Upper lobe of right lung (tissue), 1 donor: Measurements from ENCODE around the gene EFNB2. TPM values are rescaled to one million over a fixed set of nuclear protein-coding genes. Genes with fewer than 3 reads are reported as not detected.

Experiments
- ATAC-seq: fragments of 200-7000 bp; cut with Tn5 transposase; one replicate; pipeline ENCODE4 v1.9.1; 2020; ENCODE audit warnings: mild to moderate bottlenecking, moderate library complexity
- DNase-seq: peaks from one replicate; pipeline ENCODE4 v3.0.0-alpha.2; 2020
- H3K27ac ChIP-seq: fragments of 200-600 bp; one replicate; pipeline ENCODE4 v1.8.0; 2022
- H3K27me3 ChIP-seq: fragments of 200-600 bp; one replicate; pipeline ENCODE4 v1.8.0; 2022; ENCODE audit warnings: mild to moderate bottlenecking
- H3K36me3 ChIP-seq: fragments of 200-600 bp; one replicate; pipeline ENCODE4 v1.8.0; 2022
- H3K4me1 ChIP-seq: fragments of 200-600 bp; one replicate; pipeline ENCODE4 v1.8.0; 2022
- H3K4me3 ChIP-seq: fragments of 200-600 bp; one replicate; pipeline ENCODE4 v1.8.0; 2022; ENCODE audit warnings: mild to moderate bottlenecking
- H3K9me3 ChIP-seq: fragments of 200-600 bp; one replicate; pipeline ENCODE4 v1.8.0; 2022
- intact Hi-C: fragments of 100-400 bp; cut with DNase I; formaldehyde crosslinking; loops from one replicate; pipeline ENCODE4 v1.11.0; 2022
- total RNA-seq: library from RNA; stranded (reverse); fragmentation: NEBNext Ultra II Directional; extraction: Animal tissue kit (Norgen Biotek cat#: 25700); gene quantifications from one replicate; pipeline ENCODE4 v1.2.1, GENCODE V29; 2021
- TF ChIP-seq, protein P1 (sequence below): fragments of 200-600 bp; IDR thresholded peaks from one replicate; pipeline ENCODE4 v1.8.0; 2022; ENCODE audit warnings: antibody characterized with exemption
- donor health status: DM: no; HTN: yes; CAD: no; lungs with severe emphysema.

The EFNB2 gene
- total RNA-seq, 1 donor from 2014 or later: 55.1 TPM

DNA sequence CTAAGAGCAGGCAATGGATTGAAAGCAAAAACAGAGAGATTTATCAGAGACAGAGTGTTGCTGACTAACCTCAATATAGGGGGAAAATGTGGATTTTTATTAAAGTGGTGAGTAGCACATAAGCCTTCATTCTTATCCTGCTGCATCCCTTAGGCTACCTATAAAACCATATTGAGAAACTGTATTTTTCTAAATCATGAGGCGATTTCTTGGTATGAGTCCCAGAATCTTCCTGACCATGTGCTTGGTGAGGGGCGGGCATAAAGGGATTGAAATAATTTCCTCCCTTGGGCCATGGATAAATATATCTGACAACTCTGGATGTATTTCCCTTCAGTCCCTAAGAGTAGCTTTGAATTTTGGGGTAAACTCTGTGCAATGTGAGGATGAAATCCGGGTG is 72.8 kb downstream of the EFNB2 start:
- Histone ChIP-seq H3K27ac (no peak overlapping the region), H3K27me3 (no peaks in the 10 kb centered on the region), H3K4me3 (no peak overlapping the region), H3K4me1 (no peaks in the 10 kb centered on the region), H3K36me3 (no peaks in the 10 kb centered on the region), H3K9me3 (no peaks in the 10 kb centered on the region)
- TF ChIP-seq, protein P1, sequence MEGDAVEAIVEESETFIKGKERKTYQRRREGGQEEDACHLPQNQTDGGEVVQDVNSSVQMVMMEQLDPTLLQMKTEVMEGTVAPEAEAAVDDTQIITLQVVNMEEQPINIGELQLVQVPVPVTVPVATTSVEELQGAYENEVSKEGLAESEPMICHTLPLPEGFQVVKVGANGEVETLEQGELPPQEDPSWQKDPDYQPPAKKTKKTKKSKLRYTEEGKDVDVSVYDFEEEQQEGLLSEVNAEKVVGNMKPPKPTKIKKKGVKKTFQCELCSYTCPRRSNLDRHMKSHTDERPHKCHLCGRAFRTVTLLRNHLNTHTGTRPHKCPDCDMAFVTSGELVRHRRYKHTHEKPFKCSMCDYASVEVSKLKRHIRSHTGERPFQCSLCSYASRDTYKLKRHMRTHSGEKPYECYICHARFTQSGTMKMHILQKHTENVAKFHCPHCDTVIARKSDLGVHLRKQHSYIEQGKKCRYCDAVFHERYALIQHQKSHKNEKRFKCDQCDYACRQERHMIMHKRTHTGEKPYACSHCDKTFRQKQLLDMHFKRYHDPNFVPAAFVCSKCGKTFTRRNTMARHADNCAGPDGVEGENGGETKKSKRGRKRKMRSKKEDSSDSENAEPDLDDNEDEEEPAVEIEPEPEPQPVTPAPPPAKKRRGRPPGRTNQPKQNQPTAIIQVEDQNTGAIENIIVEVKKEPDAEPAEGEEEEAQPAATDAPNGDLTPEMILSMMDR: no peak
- DNase-seq (no peak), ATAC-seq (no peak)
- intact Hi-C loops: no loop called here

DNA sequence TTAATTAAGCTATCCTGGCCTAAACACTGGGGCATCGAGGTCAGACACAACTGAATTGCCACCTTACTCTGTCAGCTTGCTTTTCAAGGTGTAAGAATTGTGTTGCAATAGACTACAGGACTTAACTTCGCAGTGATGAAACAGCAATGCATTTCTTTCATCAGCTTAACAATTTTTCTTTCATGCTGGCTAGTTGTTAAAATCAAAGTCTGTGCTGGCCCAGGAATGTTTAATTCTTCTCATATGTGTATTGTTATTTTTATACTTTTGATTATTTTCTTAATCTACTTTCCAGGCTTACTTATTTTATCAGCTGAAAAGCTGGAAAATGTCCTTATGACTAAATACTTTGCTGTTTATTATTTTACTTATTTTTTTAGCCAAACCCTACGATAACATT is 79.7 kb downstream of the EFNB2 start:
- DNase-seq (no peak), ATAC-seq (no peak)
- H3K9me3 ChIP-seq: no peaks in the 10 kb centered on the region
- intact Hi-C loops: no loop called here
- no peak overlapping the region for H3K4me3 ChIP-seq
- no peaks in the 10 kb centered on the region for H3K27me3 ChIP-seq
- no peaks in the 10 kb centered on the region for H3K36me3 ChIP-seq
- TF ChIP-seq, protein P1: no peak
- no peak overlapping the region for H3K27ac ChIP-seq
- H3K4me1 ChIP-seq: no peaks in the 10 kb centered on the region

DNA sequence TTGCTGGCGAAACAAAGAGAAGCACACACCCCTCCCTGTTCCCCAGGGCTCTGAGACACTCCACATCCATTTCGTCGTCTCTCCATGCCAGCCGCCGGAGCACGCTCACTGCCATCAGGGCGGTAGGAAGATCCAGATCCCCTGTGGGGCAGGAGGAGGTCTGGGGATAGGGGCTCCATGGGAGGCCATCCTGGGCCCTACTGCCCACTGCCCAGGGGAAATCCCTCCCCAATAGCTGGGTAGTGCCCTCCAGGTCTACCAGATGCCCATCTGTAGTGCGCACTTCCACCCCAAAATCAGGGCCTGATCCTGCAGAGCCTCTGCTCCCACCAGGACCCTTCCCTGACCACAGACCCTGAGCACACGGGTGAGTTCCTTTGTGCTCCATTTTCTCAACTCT is 80.3 kb downstream of the EFNB2 start:
- no peaks in the 10 kb centered on the region for H3K36me3 ChIP-seq
- ATAC-seq (no peak), DNase-seq (no peak)
- H3K9me3 ChIP-seq: no peaks in the 10 kb centered on the region
- H3K27me3 ChIP-seq: no peaks in the 10 kb centered on the region
- H3K4me3 ChIP-seq: no peak overlapping the region
- TF ChIP-seq, protein P1: no peak
- intact Hi-C loops: no loop called here
- no peaks in the 10 kb centered on the region for H3K4me1 ChIP-seq
- no peak overlapping the region for H3K27ac ChIP-seq

DNA sequence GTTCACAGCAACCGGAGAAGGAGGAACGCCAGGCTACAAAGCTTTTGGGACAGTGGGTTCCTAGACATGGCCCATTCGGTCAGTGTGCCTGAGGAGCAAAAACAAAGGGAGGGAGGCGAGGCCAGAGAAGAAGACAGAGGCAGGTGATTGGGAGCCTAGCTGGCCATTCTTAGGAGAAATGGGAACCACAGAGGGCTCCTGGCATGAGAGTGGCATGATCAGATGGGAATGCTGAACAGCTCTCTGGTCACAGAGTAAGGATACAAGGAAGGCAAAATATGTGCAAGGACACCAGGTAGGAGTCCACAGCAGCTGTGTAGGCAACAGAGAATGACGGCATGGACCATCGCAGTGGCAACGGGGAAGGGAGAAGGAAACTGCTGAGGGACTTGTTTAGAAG is 82.4 kb downstream of the EFNB2 start:
- H3K27ac ChIP-seq: no peak overlapping the region
- TF ChIP-seq, protein P1: no peak
- no peaks in the 10 kb centered on the region for H3K9me3 ChIP-seq
- DNase-seq (no peak), ATAC-seq (no peak)
- intact Hi-C loops: no loop called here
- no peak overlapping the region for H3K4me3 ChIP-seq
- no peaks in the 10 kb centered on the region for H3K27me3 ChIP-seq
- H3K4me1 ChIP-seq: no peaks in the 10 kb centered on the region
- no peaks in the 10 kb centered on the region for H3K36me3 ChIP-seq

DNA sequence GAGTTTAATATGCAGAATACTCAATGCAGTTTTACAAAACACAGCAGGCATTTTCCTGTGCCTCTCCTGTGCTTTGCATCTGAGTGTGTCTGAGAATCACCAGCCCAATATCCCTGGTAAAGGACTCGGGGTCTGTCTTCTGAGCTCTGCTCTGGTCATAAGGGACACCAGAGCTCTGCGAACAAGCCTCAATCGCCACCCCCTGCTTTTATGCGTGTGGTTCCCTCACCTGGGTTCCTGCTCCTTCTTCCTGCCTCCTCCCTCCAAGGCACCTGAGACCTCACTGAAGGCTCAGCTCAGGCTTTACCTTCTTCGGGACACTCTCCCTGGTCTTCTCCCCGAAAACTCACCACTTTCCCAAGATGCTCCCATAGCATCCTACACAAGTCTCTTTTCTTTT is 84.5 kb downstream of the EFNB2 start:
- TF ChIP-seq, protein P1: no peak
- DNase-seq (no peak), ATAC-seq (no peak)
- Histone ChIP-seq H3K27me3 (no peaks in the 10 kb centered on the region), H3K36me3 (no peaks in the 10 kb centered on the region), H3K9me3 (no peaks in the 10 kb centered on the region), H3K27ac (no peak overlapping the region), H3K4me1 (no peaks in the 10 kb centered on the region), H3K4me3 (no peak overlapping the region)
- intact Hi-C loops: no loop called here

DNA sequence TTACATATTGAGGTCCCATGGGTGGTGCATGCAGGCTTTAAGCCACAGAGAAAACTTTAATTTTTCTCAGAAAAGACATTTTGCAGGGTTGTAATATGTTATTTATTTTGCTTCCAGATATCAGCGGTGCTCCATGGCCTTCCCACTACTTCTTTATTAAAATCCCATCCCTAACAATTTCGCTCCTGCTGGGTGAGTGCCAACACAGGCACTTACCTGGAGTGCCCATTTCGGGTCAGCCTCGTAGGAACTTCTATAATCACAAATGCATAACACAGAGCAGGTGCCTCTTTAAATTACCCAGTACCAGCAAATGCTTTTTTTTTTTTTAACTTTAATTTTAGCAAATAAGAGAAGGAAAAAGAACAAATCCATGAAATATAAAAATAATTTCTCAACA is 86.4 kb downstream of the EFNB2 start:
- intact Hi-C loops: no loop called here
- Histone ChIP-seq H3K4me3 (no peak overlapping the region), H3K27me3 (no peaks in the 10 kb centered on the region), H3K36me3 (no peaks in the 10 kb centered on the region), H3K9me3 (no peaks in the 10 kb centered on the region), H3K27ac (no peak overlapping the region), H3K4me1 (no peaks in the 10 kb centered on the region)
- no peak for ATAC-seq
- TF ChIP-seq, protein P1: no peak
- DNase-seq: no peak
